WTC11 (cell line): ENCODE data around the gene SLC1A7. TPM values are rescaled to one million over a fixed set of nuclear protein-coding genes. Genes with fewer than 3 reads are reported as not detected.

Source experiments
- ATAC-seq: fragments of 200-7000 bp; cut with Tn5 transposase; 2 replicates; pipeline ENCODE4 v1.10.0; 2021; ENCODE audit warnings: mild to moderate bottlenecking, moderate library complexity
- CTCF ChIA-PET: fragments of 300-600 bp; sonication (Branson Sonifier 250); formaldehyde crosslinking; loops from one replicate; lab custom pipeline; 2021; ENCODE audit warnings: antibody characterized with exemption; lab: Charles Lee
- POLR2A ChIA-PET: fragments of 350-600 bp; sonication (Branson Sonifier 250); formaldehyde crosslinking; loops from one replicate; lab custom pipeline; 2021; ENCODE audit warnings: antibody characterized with exemption; lab: Charles Lee
- DNase-seq: peaks from one replicate; pipeline ENCODE4 v3.0.0; 2021; ENCODE audit warnings: low spot score
- H3K27ac Mint-ChIP-seq: 2 replicates; pipeline ENCODE4 v1.8.0; 2021; ENCODE audit warnings: mixed read lengths
- H3K27me3 Mint-ChIP-seq: 2 replicates; pipeline ENCODE4 v1.8.0; 2021; ENCODE audit warnings: low read depth, mild to moderate bottlenecking, moderate library complexity, mixed read lengths
- H3K36me3 Mint-ChIP-seq: 2 replicates; pipeline ENCODE4 v1.8.0; 2021; ENCODE audit warnings: mixed read lengths
- H3K4me1 Mint-ChIP-seq: 2 replicates; pipeline ENCODE4 v1.8.0; 2022; ENCODE audit warnings: mixed read lengths
- H3K4me3 Mint-ChIP-seq: 2 replicates; pipeline ENCODE4 v1.8.0; 2021; ENCODE audit warnings: mild to moderate bottlenecking, moderate library complexity, mixed read lengths
- H3K9me3 Mint-ChIP-seq: 2 replicates; pipeline ENCODE4 v1.8.0; 2021; ENCODE audit warnings: mixed read lengths
- ATF1 ChIP-seq: sonication (generic); formaldehyde crosslinking; IDR thresholded peaks from 2 replicates; pipeline ENCODE4 v1.8.1; 2023; ENCODE audit warnings: mild to moderate bottlenecking, moderate library complexity, missing genetic modification reagents
- ATF6 ChIP-seq: sonication (generic); formaldehyde crosslinking; IDR thresholded peaks from 2 replicates; pipeline ENCODE4 v1.8.1; 2023; ENCODE audit warnings: mild to moderate bottlenecking, missing genetic modification reagents
- CBFB ChIP-seq: sonication (generic); formaldehyde crosslinking; IDR thresholded peaks from 2 replicates; pipeline ENCODE4 v1.8.1; 2022; ENCODE audit warnings: mild to moderate bottlenecking, low read depth, missing genetic modification reagents
- CREB1 ChIP-seq: sonication (generic); formaldehyde crosslinking; IDR thresholded peaks from 2 replicates; pipeline ENCODE4 v1.8.0; 2023; ENCODE audit warnings: mild to moderate bottlenecking, missing genetic modification reagents
- ETV6 ChIP-seq: sonication (generic); formaldehyde crosslinking; IDR thresholded peaks from 2 replicates; pipeline ENCODE4 v1.8.1; 2022; ENCODE audit warnings: mild to moderate bottlenecking, missing genetic modification reagents
- FOXP1 ChIP-seq: sonication (generic); formaldehyde crosslinking; IDR thresholded peaks from 2 replicates; pipeline ENCODE4 v1.8.0; 2022; ENCODE audit warnings: missing genetic modification reagents, mild to moderate bottlenecking, moderate library complexity, borderline replicate concordance
- IRF2 ChIP-seq: sonication (generic); formaldehyde crosslinking; IDR thresholded peaks from 2 replicates; pipeline ENCODE4 v1.8.0; 2022; ENCODE audit warnings: low read depth, missing genetic modification reagents, borderline replicate concordance
- NR1H2 ChIP-seq: sonication (generic); formaldehyde crosslinking; IDR thresholded peaks from 2 replicates; pipeline ENCODE4 v1.9.0; 2021; ENCODE audit warnings: mild to moderate bottlenecking, moderate library complexity, missing genetic modification reagents
- OVOL2 ChIP-seq: fragments of 250-450 bp; sonication (Bioruptor Pico); IDR thresholded peaks from 2 replicates; pipeline ENCODE4 v1.9.0; 2021; ENCODE audit warnings: mild to moderate bottlenecking, borderline replicate concordance
- PREB ChIP-seq: sonication (generic); formaldehyde crosslinking; IDR thresholded peaks from 2 replicates; pipeline ENCODE4 v1.8.1; 2022; ENCODE audit warnings: mild to moderate bottlenecking, missing genetic modification reagents, moderate library complexity, borderline replicate concordance
- ZNF121 ChIP-seq: sonication (generic); formaldehyde crosslinking; IDR thresholded peaks from 2 replicates; pipeline ENCODE4 v1.8.0; 2023; ENCODE audit warnings: missing genetic modification reagents
- ZNF416 ChIP-seq: fragments of 250-450 bp; sonication (Bioruptor Pico); IDR thresholded peaks from 2 replicates; pipeline ENCODE4 v1.9.0; 2021; ENCODE audit warnings: mild to moderate bottlenecking, inconsistent platforms
- total RNA-seq: library from RNA; stranded (reverse); gene quantifications from 3 replicates; pipeline ENCODE4 v1.2.3, GENCODE V29; 2021
- TF ChIP-seq, protein P1 (sequence below): fragments of 250-450 bp; sonication (Bioruptor Pico); IDR thresholded peaks from 2 replicates; pipeline ENCODE4 v1.8.0; 2021; ENCODE audit warnings: mild to moderate bottlenecking

Gene SLC1A7
- total RNA-seq, 1 experiment from 2014 or later: not detected

GRCh38 chr1:53063744-53064515 lies 78.5 kb downstream of the SLC1A7 start (continued):
- TF ChIP-seq ZNF416 (CRISPR knock-in tag) (no peak), NR1H2 (CRISPR knock-in tag) (no peak), CREB1 (CRISPR knock-in tag) (no peak), CBFB (CRISPR knock-in tag) (no peak), OVOL2 (CRISPR knock-in tag) (no peak)
- TF ChIP-seq, protein P1, sequence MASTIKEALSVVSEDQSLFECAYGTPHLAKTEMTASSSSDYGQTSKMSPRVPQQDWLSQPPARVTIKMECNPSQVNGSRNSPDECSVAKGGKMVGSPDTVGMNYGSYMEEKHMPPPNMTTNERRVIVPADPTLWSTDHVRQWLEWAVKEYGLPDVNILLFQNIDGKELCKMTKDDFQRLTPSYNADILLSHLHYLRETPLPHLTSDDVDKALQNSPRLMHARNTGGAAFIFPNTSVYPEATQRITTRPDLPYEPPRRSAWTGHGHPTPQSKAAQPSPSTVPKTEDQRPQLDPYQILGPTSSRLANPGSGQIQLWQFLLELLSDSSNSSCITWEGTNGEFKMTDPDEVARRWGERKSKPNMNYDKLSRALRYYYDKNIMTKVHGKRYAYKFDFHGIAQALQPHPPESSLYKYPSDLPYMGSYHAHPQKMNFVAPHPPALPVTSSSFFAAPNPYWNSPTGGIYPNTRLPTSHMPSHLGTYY (CRISPR knock-in tag): no peak

DNA sequence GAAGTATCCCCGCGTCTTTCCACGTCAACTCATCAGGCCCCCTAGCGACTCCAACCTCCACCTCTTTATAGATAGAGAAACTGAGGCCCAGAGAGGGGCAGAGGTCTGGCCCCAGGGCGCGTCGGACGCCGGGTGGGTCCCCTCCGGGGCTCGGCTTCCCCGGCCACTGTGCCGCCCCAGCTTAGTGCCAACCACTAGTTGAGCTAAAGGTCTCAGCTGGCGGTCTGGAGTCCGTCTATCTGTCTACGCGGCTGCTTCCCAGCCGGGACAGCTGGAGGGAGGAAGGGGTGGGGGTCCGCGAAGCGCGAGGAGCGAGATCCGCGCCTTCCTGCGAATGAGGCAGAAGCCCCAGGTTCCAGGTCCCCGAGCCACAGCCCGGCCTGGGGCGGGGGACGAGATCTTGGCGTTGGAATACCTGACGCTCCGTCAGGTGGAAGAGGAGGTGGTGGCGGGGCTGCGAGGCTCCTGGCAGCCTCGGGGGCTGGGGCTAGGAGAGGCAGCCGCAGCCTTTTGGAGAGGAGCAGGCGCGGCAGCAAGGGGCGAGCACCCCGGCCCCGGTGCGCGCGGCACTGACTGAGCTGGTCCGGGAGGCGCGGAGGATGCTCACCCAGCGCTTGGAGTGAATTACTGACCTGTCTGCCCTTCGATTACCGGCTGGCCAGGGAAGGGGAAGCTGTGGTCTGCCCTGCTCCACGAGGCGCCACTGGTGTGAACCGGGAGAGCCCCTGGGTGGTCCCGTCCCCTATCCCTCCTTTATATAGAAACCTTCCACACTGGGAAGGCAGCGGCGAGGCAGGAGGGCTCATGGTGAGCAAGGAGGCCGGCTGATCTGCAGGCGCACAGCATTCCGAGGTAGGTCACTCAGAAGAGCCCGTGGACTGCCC lies 79.5 kb downstream of the SLC1A7 start:
- POLR2A ChIA-PET: no interaction called here
- ATAC-seq: peak; percentile 67

DNA sequence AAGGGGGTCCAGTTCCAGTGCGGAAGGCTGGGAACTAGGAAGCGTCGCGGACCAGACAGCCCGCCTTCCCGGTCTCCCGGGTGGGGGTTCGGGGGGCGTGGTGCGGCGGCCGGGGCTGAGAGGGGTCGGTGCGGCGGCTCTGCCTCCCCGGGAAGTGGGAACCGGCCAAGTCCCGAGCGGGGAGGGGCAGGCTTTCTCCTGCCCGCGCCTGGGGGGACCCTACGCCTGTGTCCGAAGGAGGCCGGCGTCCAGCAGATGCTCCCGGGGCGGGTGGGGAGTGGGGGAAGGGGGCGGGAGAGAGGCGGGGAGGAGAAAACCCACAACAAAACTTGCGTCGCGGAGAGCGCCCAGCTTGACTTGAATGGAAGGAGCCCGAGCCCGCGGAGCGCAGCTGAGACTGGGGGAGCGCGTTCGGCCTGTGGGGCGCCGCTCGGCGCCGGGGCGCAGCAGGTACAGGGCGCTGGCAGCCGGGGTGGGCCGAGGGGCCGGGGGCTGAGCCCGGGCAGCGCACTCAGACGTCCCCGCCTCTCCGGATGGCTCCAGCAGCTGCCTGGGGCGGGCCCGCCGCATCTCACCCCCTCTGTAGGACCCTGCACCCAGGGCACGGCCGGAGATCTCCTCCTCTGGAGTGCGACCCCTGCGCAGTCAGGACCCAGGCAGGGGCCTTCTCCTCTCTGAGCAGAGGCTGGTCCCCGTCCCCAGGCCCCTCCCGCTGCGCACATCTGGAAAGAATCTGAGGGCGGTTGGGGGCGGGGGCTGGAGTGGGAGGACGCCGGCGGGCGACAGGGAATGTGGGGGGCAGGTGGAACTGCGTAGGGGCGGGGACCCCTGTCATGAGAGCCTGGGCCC lies 80.4 kb downstream of the SLC1A7 start, which contains the start of gene PODN:
PODN (plus strand) TSS at position 355 of the 849 bp plus-strand sequence. CDS start 7,643 bp downstream, outside the sequence.
- Mint-ChIP-seq H3K4me3 (peak within 1 kb of the TSS; percentile 72), H3K27me3 (peaks cover 84% of the 10 kb centered on the region), H3K36me3 (no peaks in the 10 kb centered on the region), H3K27ac (no peak within 1 kb of the TSS), H3K9me3 (no peaks in the 10 kb centered on the region), H3K4me1 (0 out of 2 replicates have a peak, but pooled peaks cover 5% of the 10 kb centered on the region)
- ChIA-PET POLR2A (no interaction called here), CTCF (interaction anchor here (0.6 to 1.3 kb wide), 6 partner anchors 9 to 157 kb away, joined by 3 to 5 read pairs (median 3); no protein-coding TSS in a partner anchor)
- ATAC-seq: peak; percentile 18
- no peak for TF ChIP-seq ATF6
- DNase-seq: no peak

More for the DNA sequence above, 79.5 kb downstream of the SLC1A7 start:
- Mint-ChIP-seq H3K4me3 (peak overlapping the region; percentile 72), H3K27ac (no peak overlapping the region), H3K4me1 (0 out of 2 replicates have a peak, but pooled peaks cover 5% of the 10 kb centered on the region), H3K9me3 (no peaks in the 10 kb centered on the region)
- DNase-seq: peak; percentile 62
- no peak for TF ChIP-seq ATF1 (CRISPR knock-in tag)
- TF ChIP-seq OVOL2 (CRISPR knock-in tag): no peak
- TF ChIP-seq ETV6: peak; percentile 49; the same call in 1 of the 2 replicates
- 0 out of 2 replicates have a peak, but pooled peaks have one; percentile 61 for TF ChIP-seq ZNF121 (CRISPR knock-in tag)
- no peak for TF ChIP-seq PREB (CRISPR knock-in tag)
- no peak for TF ChIP-seq IRF2 (CRISPR knock-in tag)
- 0 out of 2 replicates have a peak, but pooled peaks have one; percentile 44 for TF ChIP-seq FOXP1
- TF ChIP-seq, all 79 proteins: peak for 3
- CTCF ChIA-PET: interaction anchor here (0.8 to 1.3 kb wide), 8 partner anchors 8 to 158 kb away, joined by 3 to 5 read pairs (median 3); partner anchors contain the start of gene ECHDC2
- Mint-ChIP-seq H3K36me3 (no peaks in the 10 kb centered on the region), H3K27me3 (peaks cover 75% of the 10 kb centered on the region)
